Nephron progenitor cell (in vitro differentiated cells): ENCODE measurements around the gene PLEKHH2.

Experiments
- DNase-seq: peaks from one replicate; pipeline ENCODE4 v3.0.0; 2021
- H3K27ac Mint-ChIP-seq: 2 replicates; pipeline ENCODE4 v1.8.0; 2021; ENCODE audit warnings: mild to moderate bottlenecking, moderate library complexity, mixed read lengths
- H3K27me3 Mint-ChIP-seq: 2 replicates; pipeline ENCODE4 v1.8.0; 2021; ENCODE audit warnings: mild to moderate bottlenecking, low read depth, mixed read lengths; ENCODE audit not compliant: poor library complexity
- H3K36me3 Mint-ChIP-seq: 2 replicates; pipeline ENCODE4 v1.8.0; 2021; ENCODE audit warnings: low read depth, mixed read lengths
- H3K4me1 Mint-ChIP-seq: 2 replicates; pipeline ENCODE4 v1.8.0; 2021; ENCODE audit warnings: mixed read lengths
- H3K4me3 Mint-ChIP-seq: 2 replicates; pipeline ENCODE4 v1.8.0; 2021; ENCODE audit warnings: mild to moderate bottlenecking, moderate library complexity, mixed read lengths
- H3K9me3 Mint-ChIP-seq: 2 replicates; pipeline ENCODE4 v1.8.0; 2021; ENCODE audit warnings: mild to moderate bottlenecking, moderate library complexity, mixed read lengths
- TF ChIP-seq, protein P1 (sequence below): fragments of 200-600 bp; sonication (generic); IDR thresholded peaks from 2 replicates; pipeline ENCODE4 v1.5.0; 2021; ENCODE audit warnings: antibody characterized with exemption

The PLEKHH2 gene

DNA sequence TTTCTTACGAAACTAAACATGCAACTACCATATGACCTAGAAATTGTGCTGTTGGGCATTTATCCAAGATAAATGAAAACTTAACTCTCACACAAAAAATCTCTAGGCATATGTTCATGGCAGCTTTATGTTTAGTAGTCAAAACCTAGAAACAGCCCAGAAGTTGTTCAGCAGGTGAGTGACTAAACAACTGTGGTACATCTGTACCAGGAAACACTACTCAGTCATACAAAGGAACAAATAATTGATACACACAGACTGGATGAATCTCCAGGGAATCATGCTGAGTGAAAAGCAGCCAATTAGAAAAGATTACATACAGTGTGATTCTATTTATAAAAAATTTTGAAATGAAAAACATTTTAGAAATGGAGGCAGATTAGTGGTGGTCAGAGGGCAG, 166.1 kb downstream of the PLEKHH2 start:
- Mint-ChIP-seq H3K36me3 (peaks cover 19% of the 10 kb centered on the region), H3K4me1 (no peaks in the 10 kb centered on the region), H3K27me3 (no peaks in the 10 kb centered on the region), H3K9me3 (no peaks in the 10 kb centered on the region), H3K4me3 (no peak overlapping the region), H3K27ac (no peak overlapping the region)
- TF ChIP-seq, protein P1, sequence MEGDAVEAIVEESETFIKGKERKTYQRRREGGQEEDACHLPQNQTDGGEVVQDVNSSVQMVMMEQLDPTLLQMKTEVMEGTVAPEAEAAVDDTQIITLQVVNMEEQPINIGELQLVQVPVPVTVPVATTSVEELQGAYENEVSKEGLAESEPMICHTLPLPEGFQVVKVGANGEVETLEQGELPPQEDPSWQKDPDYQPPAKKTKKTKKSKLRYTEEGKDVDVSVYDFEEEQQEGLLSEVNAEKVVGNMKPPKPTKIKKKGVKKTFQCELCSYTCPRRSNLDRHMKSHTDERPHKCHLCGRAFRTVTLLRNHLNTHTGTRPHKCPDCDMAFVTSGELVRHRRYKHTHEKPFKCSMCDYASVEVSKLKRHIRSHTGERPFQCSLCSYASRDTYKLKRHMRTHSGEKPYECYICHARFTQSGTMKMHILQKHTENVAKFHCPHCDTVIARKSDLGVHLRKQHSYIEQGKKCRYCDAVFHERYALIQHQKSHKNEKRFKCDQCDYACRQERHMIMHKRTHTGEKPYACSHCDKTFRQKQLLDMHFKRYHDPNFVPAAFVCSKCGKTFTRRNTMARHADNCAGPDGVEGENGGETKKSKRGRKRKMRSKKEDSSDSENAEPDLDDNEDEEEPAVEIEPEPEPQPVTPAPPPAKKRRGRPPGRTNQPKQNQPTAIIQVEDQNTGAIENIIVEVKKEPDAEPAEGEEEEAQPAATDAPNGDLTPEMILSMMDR = no peak
- no peak for DNase-seq

DNA sequence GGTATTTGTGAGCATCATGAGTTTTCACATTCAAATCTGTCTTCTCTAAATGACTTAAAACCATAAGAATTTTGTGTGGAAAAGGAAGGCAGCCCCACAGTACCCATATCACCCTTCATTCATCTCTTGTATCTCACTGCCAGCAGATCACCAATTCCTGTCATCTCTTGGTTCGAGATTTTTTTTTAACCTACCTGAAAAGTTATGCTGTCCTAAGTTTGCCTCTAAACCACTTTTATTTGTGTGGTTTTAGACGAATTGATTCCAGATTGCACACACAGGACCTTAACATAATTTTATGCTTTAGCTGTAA, 169.6 kb downstream of the PLEKHH2 start:
- Mint-ChIP-seq H3K36me3 (peaks cover 19% of the 10 kb centered on the region), H3K27ac (no peak overlapping the region), H3K9me3 (no peaks in the 10 kb centered on the region), H3K4me3 (no peak overlapping the region), H3K4me1 (no peaks in the 10 kb centered on the region), H3K27me3 (no peaks in the 10 kb centered on the region)
- DNase-seq = no peak
- TF ChIP-seq, protein P1 = no peak

- Mint-ChIP-seq H3K4me3 (no peak overlapping the region), H3K4me1 (no peaks in the 10 kb centered on the region), H3K27ac (no peak overlapping the region), H3K9me3 (peaks cover 2% of the 10 kb centered on the region), H3K36me3 (peaks cover 21% of the 10 kb centered on the region), H3K27me3 (no peaks in the 10 kb centered on the region)
- TF ChIP-seq, protein P1 = no peak
- no peak for DNase-seq
Observed at GRCh38 chr2:43810452-43810851, 173.4 kb downstream of the PLEKHH2 start.

GRCh38 chr2:43810888-43811287, 173.8 kb downstream of the PLEKHH2 start:
- no peak for DNase-seq
- Mint-ChIP-seq H3K4me1 (no peaks in the 10 kb centered on the region), H3K9me3 (peaks cover 4% of the 10 kb centered on the region), H3K36me3 (peaks cover 21% of the 10 kb centered on the region), H3K27me3 (no peaks in the 10 kb centered on the region), H3K27ac (no peak overlapping the region), H3K4me3 (no peak overlapping the region)
- TF ChIP-seq, protein P1 = no peak

GRCh38 chr2:43812006-43812405, 174.9 kb downstream of the PLEKHH2 start:
- peaks cover 15% of the 10 kb centered on the region for H3K36me3 Mint-ChIP-seq
- no peak for DNase-seq
- H3K27ac Mint-ChIP-seq = no peak overlapping the region
- peaks cover 4% of the 10 kb centered on the region for H3K9me3 Mint-ChIP-seq
- H3K4me3 Mint-ChIP-seq = no peak overlapping the region
- H3K4me1 Mint-ChIP-seq = no peaks in the 10 kb centered on the region
- no peaks in the 10 kb centered on the region for H3K27me3 Mint-ChIP-seq
- TF ChIP-seq, protein P1 = no peak

GRCh38 chr2:43812947-43813346, 175.9 kb downstream of the PLEKHH2 start:
- H3K4me1 Mint-ChIP-seq = no peaks in the 10 kb centered on the region
- TF ChIP-seq, protein P1 = no peak
- H3K9me3 Mint-ChIP-seq = peaks cover 4% of the 10 kb centered on the region
- no peak for DNase-seq
- peaks cover 12% of the 10 kb centered on the region for H3K36me3 Mint-ChIP-seq
- H3K4me3 Mint-ChIP-seq = no peak overlapping the region
- peaks cover 4% of the 10 kb centered on the region for H3K27me3 Mint-ChIP-seq
- no peak overlapping the region for H3K27ac Mint-ChIP-seq
